OCI-LY1 (cell line): ENCODE data around the gene FAM117A.

Source experiments
- H2AFZ ChIP-seq: fragments of 200-600 bp; sonication (generic), shearing (Covaris generic); 2 replicates; pipeline ENCODE4 v1.6.0; 2014; ENCODE audit warnings: antibody characterized with exemption, mild to moderate bottlenecking, low read length
- H3F3A ChIP-seq: fragments of 200-600 bp; sonication (generic), shearing (Covaris generic); 2 replicates; pipeline ENCODE4 v1.6.0; 2014; ENCODE audit warnings: mild to moderate bottlenecking, antibody characterized with exemption, low read length, moderate library complexity; ENCODE audit not compliant: insufficient read depth
- H3K27ac ChIP-seq: fragments of 200-600 bp; sonication (generic); 2 replicates; pipeline ENCODE4 v1.5.1; 2014; ENCODE audit warnings: low read length, mixed run types, mild to moderate bottlenecking, low read depth; ENCODE audit not compliant: poor library complexity, severe bottlenecking
- H3K27me3 ChIP-seq: fragments of 200-600 bp; sonication (generic); 2 replicates; pipeline ENCODE4 v1.6.0; 2014; ENCODE audit warnings: antibody characterized with exemption, mild to moderate bottlenecking, low read length, moderate library complexity; ENCODE audit not compliant: insufficient read depth
- H3K36me3 ChIP-seq: fragments of 200-600 bp; sonication (generic); 2 replicates; pipeline ENCODE4 v1.6.1; 2014; ENCODE audit warnings: mild to moderate bottlenecking, antibody characterized with exemption, low read length, moderate library complexity, mixed read lengths; ENCODE audit not compliant: insufficient read depth
- H3K4me1 ChIP-seq: fragments of 200-600 bp; sonication (generic); 2 replicates; pipeline ENCODE4 v1.5.1; 2014; ENCODE audit warnings: mild to moderate bottlenecking, low read length, moderate library complexity; ENCODE audit not compliant: insufficient read depth, severe bottlenecking
- H3K4me2 ChIP-seq: fragments of 200-600 bp; sonication (generic), shearing (Covaris generic); 2 replicates; pipeline ENCODE4 v1.6.1; 2014; ENCODE audit warnings: low read length
- H3K4me3 ChIP-seq: fragments of 200-600 bp; sonication (generic); 2 replicates; pipeline ENCODE4 v1.5.1; 2014; ENCODE audit warnings: low read length, low read depth, mild to moderate bottlenecking, mixed read lengths; ENCODE audit not compliant: poor library complexity, severe bottlenecking
- H3K79me2 ChIP-seq: fragments of 200-600 bp; shearing (Covaris generic); 2 replicates; pipeline ENCODE4 v1.6.1; 2016; ENCODE audit warnings: mixed run types, low read length, mixed read lengths; ENCODE audit not compliant: insufficient read depth
- H3K9ac ChIP-seq: fragments of 200-600 bp; sonication (generic), shearing (Covaris generic); 2 replicates; pipeline ENCODE4 v1.6.1; 2014; ENCODE audit warnings: mild to moderate bottlenecking, low read length, mixed read lengths
- H3K9me2 ChIP-seq: fragments of 200-600 bp; sonication (generic), shearing (Covaris generic); 2 replicates; pipeline ENCODE4 v1.6.1; 2014; ENCODE audit warnings: low read depth, mild to moderate bottlenecking, low read length, mixed read lengths
- H3K9me3 ChIP-seq: fragments of 200-600 bp; shearing (Covaris generic); 2 replicates; pipeline ENCODE4 v1.6.1; 2014; ENCODE audit warnings: low read length, mixed read lengths
- H4K20me1 ChIP-seq: fragments of 200-600 bp; sonication (generic), shearing (Covaris generic); 2 replicates; pipeline ENCODE4 v1.6.0; 2016; ENCODE audit warnings: mild to moderate bottlenecking, low read length; ENCODE audit not compliant: insufficient read depth
- CTCF ChIP-seq: fragments of 200-600 bp; sonication (generic), shearing (Covaris generic); IDR thresholded peaks from 2 replicates; pipeline ENCODE4 v1.5.1; 2017; ENCODE audit warnings: mild to moderate bottlenecking, antibody characterized with exemption, low read length, moderate library complexity, mixed read lengths
- EZH2 ChIP-seq: fragments of 200-600 bp; sonication (generic), shearing (Covaris generic); IDR thresholded peaks from 2 replicates; pipeline ENCODE4 v1.8.0; 2017; ENCODE audit warnings: borderline replicate concordance, mixed run types, mild to moderate bottlenecking, antibody characterized with exemption, low read length, moderate library complexity, mixed read lengths

Gene FAM117A

DNA sequence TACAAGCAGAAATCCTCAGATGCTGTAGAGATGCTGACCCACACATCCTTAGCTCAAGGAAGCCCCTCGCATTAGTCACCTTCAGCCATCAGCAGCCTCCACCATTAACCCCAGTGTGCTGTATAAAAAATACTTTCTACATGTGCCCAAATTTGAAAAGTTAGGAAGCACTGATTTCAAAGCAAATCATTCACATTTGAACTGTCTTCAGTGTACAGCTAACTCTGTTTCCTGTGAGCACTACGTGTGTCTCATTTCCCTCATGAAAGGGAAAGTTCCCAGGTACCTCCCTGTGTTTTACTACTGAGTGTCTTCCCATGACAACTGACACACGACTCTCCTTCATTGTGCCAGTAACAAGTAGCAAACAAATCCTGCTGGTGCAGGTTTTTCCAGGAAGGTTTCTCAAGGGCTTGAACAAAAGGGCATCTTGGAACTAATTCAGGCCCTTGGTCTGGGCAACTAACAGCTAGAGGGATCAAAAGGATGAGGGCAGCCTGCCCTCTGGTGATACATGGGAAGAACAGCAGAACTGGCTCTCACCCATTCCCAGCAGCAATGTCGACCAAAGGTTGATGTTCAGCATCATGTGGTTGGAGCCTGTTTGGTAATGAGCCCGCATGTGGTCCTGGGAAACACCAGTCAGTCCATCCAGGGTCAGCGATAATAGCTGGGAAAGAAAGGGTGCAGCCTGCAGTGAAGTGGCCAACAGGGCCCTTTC is 60.2 kb downstream of the FAM117A start:
- peaks cover 63% of the 10 kb centered on the region for H3K36me3 ChIP-seq
- no peaks in the 10 kb centered on the region for H3K9me3 ChIP-seq
- no peak overlapping the region for H2AFZ ChIP-seq
- H3F3A ChIP-seq: peaks cover 2% of the 10 kb centered on the region; the same call in 1 of the 2 replicates
- H3K4me1 ChIP-seq: peaks cover 16% of the 10 kb centered on the region
- no peak overlapping the region for H3K4me3 ChIP-seq
- H3K4me2 ChIP-seq: no peak overlapping the region
- H4K20me1 ChIP-seq: no peaks in the 10 kb centered on the region
- TF ChIP-seq EZH2 (no peak), CTCF (peak; percentile 41)
- peaks cover 6% of the 10 kb centered on the region; the same call in 1 of the 2 replicates for H3K79me2 ChIP-seq
- H3K9ac ChIP-seq: no peak overlapping the region
- no peak overlapping the region for H3K27ac ChIP-seq
- H3K27me3 ChIP-seq: no peaks in the 10 kb centered on the region
- no peaks in the 10 kb centered on the region for H3K9me2 ChIP-seq

GRCh38 chr17:49700960-49701359 is 63.0 kb downstream of the FAM117A start:
- Histone ChIP-seq H3K9ac (no peak overlapping the region), H4K20me1 (no peaks in the 10 kb centered on the region), H3F3A (no peaks in the 10 kb centered on the region), H3K9me2 (no peaks in the 10 kb centered on the region), H3K36me3 (peaks cover 62% of the 10 kb centered on the region), H3K4me3 (no peak overlapping the region), H3K4me2 (no peak overlapping the region), H3K4me1 (no peaks in the 10 kb centered on the region), H2AFZ (no peak overlapping the region), H3K9me3 (no peaks in the 10 kb centered on the region), H3K27ac (no peak overlapping the region), H3K27me3 (no peaks in the 10 kb centered on the region), H3K79me2 (no peaks in the 10 kb centered on the region)
- no peak for TF ChIP-seq CTCF
- TF ChIP-seq EZH2: no peak

- Histone ChIP-seq H3K9me2 (no peaks in the 10 kb centered on the region), H3K79me2 (no peaks in the 10 kb centered on the region), H3K36me3 (peaks cover 53% of the 10 kb centered on the region), H3K4me1 (no peaks in the 10 kb centered on the region), H3F3A (no peaks in the 10 kb centered on the region), H3K9me3 (no peaks in the 10 kb centered on the region), H3K27ac (no peak overlapping the region), H3K27me3 (no peaks in the 10 kb centered on the region), H2AFZ (no peak overlapping the region), H3K4me2 (no peak overlapping the region), H3K9ac (no peak overlapping the region), H4K20me1 (no peaks in the 10 kb centered on the region), H3K4me3 (no peak overlapping the region)
- TF ChIP-seq CTCF (no peak), EZH2 (no peak)
These were observed 63.9 kb downstream of the FAM117A start for GRCh38 chr17:49699966-49700575.
